Astrocyte of the cerebellum (primary cell): ENCODE results near the gene SOX4.

Source experiments
- DNase-seq: peaks from one replicate; pipeline ENCODE4 v3.0.0-alpha.2; 2011; ENCODE audit warnings: low read depth
- H3K4me3 ChIP-seq: 2 replicates; pipeline ENCODE4 v1.5.1; 2011; ENCODE audit warnings: mild to moderate bottlenecking, low read depth, low read length, moderate library complexity
- in situ Hi-C: cut with HindIII; loops from 2 replicates; pipeline ENCODE4 v1.10.0; 2017; ENCODE audit warnings: low sequenced_read_pairs
- TF ChIP-seq, protein P1 (sequence below): IDR thresholded peaks from 2 replicates; pipeline ENCODE4 v1.5.1; 2012; ENCODE audit warnings: low read length, low read depth, moderate library complexity, mild to moderate bottlenecking; ENCODE audit errors: missing control alignments

Gene SOX4

DNA sequence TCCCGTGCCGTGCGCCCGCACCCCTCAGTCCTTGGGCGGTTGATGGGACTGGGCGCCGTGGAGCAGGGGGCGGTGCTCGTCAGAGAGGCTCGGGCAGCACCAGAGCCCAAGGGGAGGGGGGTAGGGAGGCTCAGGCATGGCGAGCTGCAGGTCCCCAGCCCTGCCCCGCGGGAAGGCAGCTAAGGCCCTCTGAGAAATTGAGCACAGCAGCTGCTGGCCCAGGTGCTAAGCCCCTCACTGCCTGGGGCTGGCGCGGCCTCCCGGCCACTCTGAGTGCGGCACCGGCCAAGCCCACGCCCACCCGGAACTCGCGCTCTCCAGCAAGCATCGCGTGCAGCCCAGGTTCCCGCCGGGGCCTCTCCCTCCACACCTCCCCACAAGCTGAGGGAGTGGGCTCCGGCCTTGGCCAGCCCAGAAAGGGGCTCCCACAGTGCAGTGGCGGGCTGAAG is 16.4 kb downstream of the SOX4 start:
- H3K4me3 ChIP-seq: no peak overlapping the region
- no peak for DNase-seq
- in situ Hi-C loops: no loop called here
- TF ChIP-seq, protein P1, sequence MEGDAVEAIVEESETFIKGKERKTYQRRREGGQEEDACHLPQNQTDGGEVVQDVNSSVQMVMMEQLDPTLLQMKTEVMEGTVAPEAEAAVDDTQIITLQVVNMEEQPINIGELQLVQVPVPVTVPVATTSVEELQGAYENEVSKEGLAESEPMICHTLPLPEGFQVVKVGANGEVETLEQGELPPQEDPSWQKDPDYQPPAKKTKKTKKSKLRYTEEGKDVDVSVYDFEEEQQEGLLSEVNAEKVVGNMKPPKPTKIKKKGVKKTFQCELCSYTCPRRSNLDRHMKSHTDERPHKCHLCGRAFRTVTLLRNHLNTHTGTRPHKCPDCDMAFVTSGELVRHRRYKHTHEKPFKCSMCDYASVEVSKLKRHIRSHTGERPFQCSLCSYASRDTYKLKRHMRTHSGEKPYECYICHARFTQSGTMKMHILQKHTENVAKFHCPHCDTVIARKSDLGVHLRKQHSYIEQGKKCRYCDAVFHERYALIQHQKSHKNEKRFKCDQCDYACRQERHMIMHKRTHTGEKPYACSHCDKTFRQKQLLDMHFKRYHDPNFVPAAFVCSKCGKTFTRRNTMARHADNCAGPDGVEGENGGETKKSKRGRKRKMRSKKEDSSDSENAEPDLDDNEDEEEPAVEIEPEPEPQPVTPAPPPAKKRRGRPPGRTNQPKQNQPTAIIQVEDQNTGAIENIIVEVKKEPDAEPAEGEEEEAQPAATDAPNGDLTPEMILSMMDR: no peak

DNA sequence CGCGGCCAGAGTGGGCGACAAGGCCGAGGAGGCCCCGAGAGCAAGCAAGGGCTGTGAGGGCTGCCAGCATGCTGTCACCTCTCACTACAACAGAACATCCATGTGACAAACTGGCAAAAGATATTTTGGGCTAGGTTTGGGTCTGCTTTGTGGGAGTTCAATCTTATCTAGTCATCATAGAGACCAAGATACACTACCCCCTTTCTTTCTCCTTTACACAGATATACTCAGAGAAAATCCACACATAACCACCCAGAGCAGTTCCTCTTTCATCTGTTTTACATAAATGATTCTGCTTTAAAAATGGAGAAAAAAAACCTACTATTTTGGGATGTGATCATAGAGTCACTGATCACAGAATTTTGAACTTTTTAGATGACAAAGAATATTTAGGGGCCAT is 16.8 kb downstream of the SOX4 start:
- no peak overlapping the region for H3K4me3 ChIP-seq
- no peak for DNase-seq
- TF ChIP-seq, protein P1: no peak
- in situ Hi-C loops: no loop called here

DNA sequence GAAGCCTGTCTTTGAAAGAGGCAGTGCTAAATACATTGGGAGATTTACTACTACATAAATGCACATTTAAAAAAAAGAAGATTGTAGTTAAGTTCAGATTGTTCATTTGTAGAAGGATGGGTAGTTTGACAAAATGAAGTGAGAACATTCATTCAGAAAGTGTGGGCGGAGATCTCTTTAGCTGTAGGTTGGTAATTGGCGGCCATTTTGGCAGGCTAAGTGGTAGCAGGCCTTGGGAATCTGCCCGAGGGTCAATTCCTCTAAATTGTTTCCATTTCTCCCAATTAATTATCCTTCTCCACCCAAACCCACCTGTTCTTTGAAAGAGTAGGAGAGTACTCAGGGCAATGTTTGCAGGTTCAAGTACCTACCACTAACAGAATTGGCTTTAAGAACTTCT is 17.9 kb downstream of the SOX4 start:
- no peak for DNase-seq
- TF ChIP-seq, protein P1: no peak
- H3K4me3 ChIP-seq: no peak overlapping the region
- in situ Hi-C loops: no loop called here

DNA sequence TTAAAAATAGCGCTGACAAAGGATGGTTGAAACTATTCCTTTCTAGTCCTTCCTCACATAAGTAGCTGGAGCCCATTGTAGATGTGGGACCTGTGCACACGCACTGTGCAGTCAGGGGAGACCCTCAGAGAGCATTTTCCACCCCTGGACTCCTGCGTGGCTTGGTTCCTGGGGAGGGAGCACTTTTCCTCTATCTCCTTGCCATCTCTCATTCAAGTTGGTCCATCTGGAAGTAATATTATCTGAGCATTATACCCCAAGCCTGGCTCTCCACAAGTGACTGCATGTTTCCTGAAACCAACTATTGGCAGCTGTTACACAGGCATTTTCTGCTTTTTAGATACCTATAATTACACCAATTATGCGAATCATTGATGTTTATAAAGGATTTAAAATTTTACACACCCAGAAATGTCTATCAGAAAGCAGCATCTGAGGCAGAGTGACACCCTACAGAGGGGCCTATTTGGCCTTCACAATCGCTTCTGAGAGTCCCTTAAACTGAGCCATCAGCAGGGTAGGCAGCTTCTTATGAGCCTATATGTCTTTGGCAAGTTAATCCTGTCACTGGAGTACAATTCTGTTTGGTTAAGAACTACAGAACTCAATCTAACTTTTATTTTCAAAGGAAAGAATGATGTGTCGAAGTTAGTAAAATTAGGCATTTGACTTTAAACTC is 18.7 kb downstream of the SOX4 start:
- H3K4me3 ChIP-seq: no peak overlapping the region
- DNase-seq: no peak
- TF ChIP-seq, protein P1: no peak
- in situ Hi-C loops: no loop called here

DNA sequence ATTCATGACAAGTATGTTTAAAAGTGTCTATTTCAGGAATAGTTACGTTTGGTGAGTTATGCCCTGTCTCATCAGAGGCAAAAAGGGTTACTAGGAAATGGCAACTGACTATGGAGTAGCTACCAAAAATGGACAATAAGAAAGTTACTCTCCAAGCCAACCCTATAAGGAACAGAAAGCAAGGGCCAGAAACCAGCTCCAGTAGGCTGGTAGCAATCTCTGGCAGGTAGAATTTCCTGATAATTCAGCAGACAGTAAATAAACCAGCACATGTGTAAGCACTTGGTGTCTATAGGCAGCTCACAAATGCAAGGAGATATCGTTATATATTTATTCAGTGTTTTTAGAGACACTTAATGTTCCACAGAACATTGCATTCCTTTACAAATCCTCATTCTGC is 20.3 kb downstream of the SOX4 start:
- TF ChIP-seq, protein P1: no peak
- no peak overlapping the region for H3K4me3 ChIP-seq
- in situ Hi-C loops: no loop called here
- DNase-seq: no peak

DNA sequence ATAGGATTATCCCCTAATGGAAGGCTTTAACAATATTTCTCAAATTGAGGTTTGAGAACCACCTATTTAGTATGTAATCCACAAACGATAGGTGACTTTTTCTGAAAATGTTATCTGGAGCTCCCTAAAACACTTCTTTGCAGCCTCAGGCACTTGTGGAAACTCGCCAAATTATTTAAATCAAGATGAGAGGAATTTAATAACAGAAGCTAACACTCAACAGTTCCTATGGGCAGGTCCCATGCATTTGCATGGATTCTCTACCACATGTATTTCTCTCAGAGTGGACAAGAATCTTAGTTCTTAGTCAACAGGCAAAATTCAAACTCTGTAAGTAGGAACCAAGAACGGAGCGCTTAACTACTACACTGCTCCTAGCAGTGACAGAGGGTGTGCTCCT is 20.7 kb downstream of the SOX4 start:
- no peak overlapping the region for H3K4me3 ChIP-seq
- TF ChIP-seq, protein P1: no peak
- in situ Hi-C loops: no loop called here
- no peak for DNase-seq
